HEK293 (cell line): ENCODE results near the gene LONP2.

ENCODE experiments used
- CTCF ChIA-PET: fragments of 350-600 bp; formaldehyde crosslinking; extraction: SDS; loops from one replicate; lab custom pipeline; 2021; ENCODE audit warnings: antibody characterized with exemption; lab: Yijun Ruan, JAX
- POLR2A ChIA-PET: fragments of 300-600 bp; formaldehyde crosslinking; extraction: SDS; loops from one replicate; lab custom pipeline; 2020; ENCODE audit warnings: antibody characterized with exemption, inconsistent platforms; lab: Yijun Ruan, JAX
- H3K27ac ChIP-seq: fragments of 200-500 bp; sonication (Bioruptor generic); 2 replicates; pipeline ENCODE4 v1.5.1; 2014; ENCODE audit warnings: low read depth, low read length, control low read depth, inconsistent platforms; ENCODE audit errors: extremely low read depth
- H3K36me3 ChIP-seq, 2 experiments: fragments of 200-500 bp in 1 of 2; sonication (Bioruptor generic) in 1 of 2; 1 replicate in 1 of 2; 2 replicates in 1 of 2; pipeline ENCODE4 v1.5.1; 2014 to 2017; ENCODE audit warnings: inconsistent platforms in 2 of 2, low read length in 2 of 2; ENCODE audit not compliant: control insufficient read depth in 2 of 2, insufficient read depth in 1 of 2
- H3K4me1 ChIP-seq: fragments of 200-500 bp; sonication (Bioruptor generic); 2 replicates; pipeline ENCODE4 v1.5.1; 2014; ENCODE audit warnings: mild to moderate bottlenecking, low read length, inconsistent platforms; ENCODE audit not compliant: control insufficient read depth, insufficient read depth
- H3K4me3 ChIP-seq: 2 replicates; pipeline ENCODE4 v1.5.1; 2011; ENCODE audit warnings: low read depth, mild to moderate bottlenecking, control low read depth, low read length, moderate library complexity
- H3K9me3 ChIP-seq: fragments of 200-500 bp; sonication (Bioruptor generic); 2 replicates; pipeline ENCODE4 v1.5.1; 2014; ENCODE audit warnings: low read depth, low read length, inconsistent platforms; ENCODE audit not compliant: control insufficient read depth, insufficient read depth
- CTCF ChIP-seq: fragments of 450-650 bp; formaldehyde crosslinking; IDR thresholded peaks from 2 replicates; pipeline ENCODE4 v1.5.1; 2016; ENCODE audit warnings: missing biosample characterization, missing genetic modification characterization
- RBAK ChIP-seq: fragments of 450-650 bp; formaldehyde crosslinking; IDR thresholded peaks from 2 replicates; pipeline ENCODE4 v1.5.1; 2016; ENCODE audit warnings: missing biosample characterization, missing genetic modification characterization
- TSHZ1 ChIP-seq: fragments of 450-650 bp; formaldehyde crosslinking; IDR thresholded peaks from 2 replicates; pipeline ENCODE4 v1.5.1; 2016; ENCODE audit warnings: missing biosample characterization, missing genetic modification characterization, borderline replicate concordance
- ZBTB10 ChIP-seq: fragments of 450-650 bp; formaldehyde crosslinking; IDR thresholded peaks from 2 replicates; pipeline ENCODE4 v1.5.1; 2016; ENCODE audit warnings: missing biosample characterization, missing genetic modification characterization
- ZBTB48 ChIP-seq: fragments of 450-650 bp; formaldehyde crosslinking; IDR thresholded peaks from 2 replicates; pipeline ENCODE4 v1.5.1; 2016; ENCODE audit warnings: missing biosample characterization, missing genetic modification characterization
- ZIC2 ChIP-seq: fragments of 450-650 bp; formaldehyde crosslinking; IDR thresholded peaks from 2 replicates; pipeline ENCODE4 v1.5.1; 2016; ENCODE audit warnings: missing biosample characterization, missing genetic modification characterization
- ZNF16 ChIP-seq: fragments of 450-650 bp; formaldehyde crosslinking; IDR thresholded peaks from 2 replicates; pipeline ENCODE4 v1.5.1; 2016; ENCODE audit warnings: low read depth, missing biosample characterization, missing genetic modification characterization
- ZNF174 ChIP-seq: fragments of 450-650 bp; formaldehyde crosslinking; IDR thresholded peaks from 2 replicates; pipeline ENCODE4 v1.5.0; 2017; ENCODE audit warnings: missing biosample characterization, mild to moderate bottlenecking, missing genetic modification characterization
- ZNF19 ChIP-seq: fragments of 450-650 bp; formaldehyde crosslinking; IDR thresholded peaks from 2 replicates; pipeline ENCODE4; 2016; ENCODE audit warnings: missing biosample characterization, missing genetic modification characterization, low read depth
- ZNF23 ChIP-seq: fragments of 450-650 bp; formaldehyde crosslinking; IDR thresholded peaks from 2 replicates; pipeline ENCODE4 v1.5.1; 2016; ENCODE audit warnings: missing biosample characterization, missing genetic modification characterization, borderline replicate concordance
- ZSCAN4 ChIP-seq: fragments of 450-650 bp; formaldehyde crosslinking; IDR thresholded peaks from 2 replicates; pipeline ENCODE4 v1.5.1; 2017; ENCODE audit warnings: missing biosample characterization, missing genetic modification characterization
- TF ChIP-seq, protein P1 (sequence below): fragments of 450-650 bp; formaldehyde crosslinking; IDR thresholded peaks from 2 replicates; pipeline ENCODE4 v1.5.1; 2017; ENCODE audit warnings: missing biosample characterization, missing genetic modification characterization
- TF ChIP-seq, protein P2 (sequence below): fragments of 450-650 bp; formaldehyde crosslinking; IDR thresholded peaks from 2 replicates; pipeline ENCODE4 v1.5.1; 2016; ENCODE audit warnings: missing biosample characterization, missing genetic modification characterization
- TF ChIP-seq, protein P3 (sequence below): fragments of 450-650 bp; formaldehyde crosslinking; IDR thresholded peaks from 2 replicates; pipeline ENCODE4 v1.5.1; 2016; ENCODE audit warnings: missing biosample characterization, missing genetic modification characterization

LONP2 gene

GRCh38 chr16:48206594-48207242 is 37.4 kb upstream of the LONP2 start:
- no peak for TF ChIP-seq TSHZ1
- TF ChIP-seq ZNF19: no peak
- TF ChIP-seq CTCF (tag by site-specific recombination): no peak
- no peak for TF ChIP-seq ZNF174
- TF ChIP-seq, protein P1, sequence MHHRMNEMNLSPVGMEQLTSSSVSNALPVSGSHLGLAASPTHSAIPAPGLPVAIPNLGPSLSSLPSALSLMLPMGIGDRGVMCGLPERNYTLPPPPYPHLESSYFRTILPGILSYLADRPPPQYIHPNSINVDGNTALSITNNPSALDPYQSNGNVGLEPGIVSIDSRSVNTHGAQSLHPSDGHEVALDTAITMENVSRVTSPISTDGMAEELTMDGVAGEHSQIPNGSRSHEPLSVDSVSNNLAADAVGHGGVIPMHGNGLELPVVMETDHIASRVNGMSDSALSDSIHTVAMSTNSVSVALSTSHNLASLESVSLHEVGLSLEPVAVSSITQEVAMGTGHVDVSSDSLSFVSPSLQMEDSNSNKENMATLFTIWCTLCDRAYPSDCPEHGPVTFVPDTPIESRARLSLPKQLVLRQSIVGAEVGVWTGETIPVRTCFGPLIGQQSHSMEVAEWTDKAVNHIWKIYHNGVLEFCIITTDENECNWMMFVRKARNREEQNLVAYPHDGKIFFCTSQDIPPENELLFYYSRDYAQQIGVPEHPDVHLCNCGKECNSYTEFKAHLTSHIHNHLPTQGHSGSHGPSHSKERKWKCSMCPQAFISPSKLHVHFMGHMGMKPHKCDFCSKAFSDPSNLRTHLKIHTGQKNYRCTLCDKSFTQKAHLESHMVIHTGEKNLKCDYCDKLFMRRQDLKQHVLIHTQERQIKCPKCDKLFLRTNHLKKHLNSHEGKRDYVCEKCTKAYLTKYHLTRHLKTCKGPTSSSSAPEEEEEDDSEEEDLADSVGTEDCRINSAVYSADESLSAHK (tag by site-specific recombination): no peak
- TF ChIP-seq ZNF23 (tag by site-specific recombination): no peak
- TF ChIP-seq, protein P2, sequence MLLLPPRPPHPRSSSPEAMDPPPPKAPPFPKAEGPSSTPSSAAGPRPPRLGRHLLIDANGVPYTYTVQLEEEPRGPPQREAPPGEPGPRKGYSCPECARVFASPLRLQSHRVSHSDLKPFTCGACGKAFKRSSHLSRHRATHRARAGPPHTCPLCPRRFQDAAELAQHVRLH (tag by site-specific recombination): no peak
- no peak for TF ChIP-seq ZNF16
- no peak for TF ChIP-seq ZSCAN4 (tag by site-specific recombination)
- TF ChIP-seq RBAK: no peak
- no peak for TF ChIP-seq ZIC2 (tag by site-specific recombination)
- TF ChIP-seq, protein P3, sequence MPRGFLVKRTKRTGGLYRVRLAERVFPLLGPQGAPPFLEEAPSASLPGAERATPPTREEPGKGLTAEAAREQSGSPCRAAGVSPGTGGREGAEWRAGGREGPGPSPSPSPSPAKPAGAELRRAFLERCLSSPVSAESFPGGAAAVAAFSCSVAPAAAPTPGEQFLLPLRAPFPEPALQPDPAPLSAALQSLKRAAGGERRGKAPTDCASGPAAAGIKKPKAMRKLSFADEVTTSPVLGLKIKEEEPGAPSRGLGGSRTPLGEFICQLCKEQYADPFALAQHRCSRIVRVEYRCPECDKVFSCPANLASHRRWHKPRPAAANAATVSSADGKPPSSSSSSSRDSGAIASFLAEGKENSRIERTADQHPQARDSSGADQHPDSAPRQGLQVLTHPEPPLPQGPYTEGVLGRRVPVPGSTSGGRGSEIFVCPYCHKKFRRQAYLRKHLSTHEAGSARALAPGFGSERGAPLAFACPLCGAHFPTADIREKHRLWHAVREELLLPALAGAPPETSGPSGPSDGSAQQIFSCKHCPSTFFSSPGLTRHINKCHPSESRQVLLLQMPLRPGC (tag by site-specific recombination): no peak
- TF ChIP-seq ZBTB48 (tag by site-specific recombination): no peak
- TF ChIP-seq ZBTB10 (tag by site-specific recombination): no peak
- Histone ChIP-seq H3K27ac (no peak overlapping the region), H3K9me3 (no peaks in the 10 kb centered on the region), H3K36me3 (no peaks in the 10 kb centered on the region), H3K4me3 (no peak overlapping the region), H3K4me1 (no peaks in the 10 kb centered on the region)
- ChIA-PET CTCF (no interaction called here), POLR2A (no interaction called here)
